ENCODE data around the gene GADL1.

The GADL1 gene

GRCh38 chr3:30875505-30875904, 19.0 kb downstream of the GADL1 start:
- no peak for DNase-seq (ENCODE audit: low spot score)

GRCh38 chr3:30873671-30874070, 20.8 kb downstream of the GADL1 start:
- DNase-seq (ENCODE audit: low spot score) = no peak

- DNase-seq (ENCODE audit: low spot score) = no peak
Measured at GRCh38 chr3:30872879-30873278, 21.6 kb downstream of the GADL1 start.

GRCh38 chr3:30871720-30872119, 22.7 kb downstream of the GADL1 start:
- DNase-seq (ENCODE audit: low spot score) = no peak

- DNase-seq (ENCODE audit: low spot score) = no peak
Measured at GRCh38 chr3:30864836-30865235, 29.6 kb downstream of the GADL1 start.

- no peak for DNase-seq (ENCODE audit: low spot score)
Measured at GRCh38 chr3:30864132-30864531, 30.3 kb downstream of the GADL1 start.

- DNase-seq (ENCODE audit: low spot score) = no peak
Measured at GRCh38 chr3:30862004-30862403, 32.5 kb downstream of the GADL1 start.

- DNase-seq (ENCODE audit: low spot score) = no peak
Measured at GRCh38 chr3:30858894-30859389, 35.5 kb downstream of the GADL1 start.

GRCh38 chr3:30855400-30856292, 38.8 kb downstream of the GADL1 start:
- no peak for DNase-seq (ENCODE audit: low spot score)

GRCh38 chr3:30852833-30853232, 41.6 kb downstream of the GADL1 start:
- DNase-seq (ENCODE audit: low spot score) = no peak

GRCh38 chr3:30848087-30848779, 46.2 kb downstream of the GADL1 start:
- DNase-seq (ENCODE audit: low spot score) = no peak

GRCh38 chr3:30847592-30847991, 46.9 kb downstream of the GADL1 start:
- DNase-seq (ENCODE audit: low spot score) = no peak

GRCh38 chr3:30845606-30846005, 48.9 kb downstream of the GADL1 start:
- DNase-seq (ENCODE audit: low spot score) = no peak

- DNase-seq (ENCODE audit: low spot score) = no peak
Measured at GRCh38 chr3:30843877-30844276, 50.6 kb downstream of the GADL1 start.

GRCh38 chr3:30836141-30836540, 58.3 kb downstream of the GADL1 start:
- no peak for DNase-seq (ENCODE audit: low spot score)

- DNase-seq (ENCODE audit: low spot score) = no peak
Measured at GRCh38 chr3:30835667-30836066, 58.8 kb downstream of the GADL1 start.

GRCh38 chr3:30832961-30833575, 61.4 kb downstream of the GADL1 start:
- no peak for DNase-seq (ENCODE audit: low spot score)

GRCh38 chr3:30827080-30827479, 67.4 kb downstream of the GADL1 start:
- no peak for DNase-seq (ENCODE audit: low spot score)

- DNase-seq (ENCODE audit: low spot score) = no peak
Measured at GRCh38 chr3:30826531-30826942, 67.9 kb downstream of the GADL1 start.

GRCh38 chr3:30819067-30819798, 75.2 kb downstream of the GADL1 start:
- DNase-seq (ENCODE audit: low spot score) = no peak

GRCh38 chr3:30813734-30814133, 80.7 kb downstream of the GADL1 start:
- DNase-seq (ENCODE audit: low spot score) = no peak

Data from CD4-positive, alpha-beta T cell treated with Interleukin-15 for 4 hours (primary cell).